ENCODE data around the gene LEFTY2. TPM values are rescaled to one million over a fixed set of nuclear protein-coding genes. Genes with fewer than 3 reads are reported as not detected.

LEFTY2 gene
- total and polyA plus RNA-seq, 2 donors (not counting 3 experiments of a cell fraction or from before 2014, with no cell fraction given), result 0.06 TPM; not detected in 1

GRCh38 chr1:225896494-225896893 is 44.5 kb downstream of the LEFTY2 start:
- peak; percentile 37 for FAIRE-seq
- H3K9ac ChIP-seq (replicated peaks; ENCODE audit: extremely low read depth, insufficient read depth, low read length), result no peak overlapping the region
- dilution Hi-C loops (cut with MboI; ENCODE audit: extremely low pct_ligation_motif_present, low sequenced_read_pairs), result no loop called here
- H3K36me3 ChIP-seq (ENCODE audit: control insufficient read depth in 2 of 2, extremely low read depth in 1 of 2, insufficient read depth in 2 of 2, low read length in 2 of 2), result no peaks in the 10 kb centered on the region
- no TSS peak for BruUV-seq (replicated peaks)
- no peaks in the 10 kb centered on the region for H3K9me3 ChIP-seq (replicated peaks; ENCODE audit: control insufficient read depth, insufficient read depth, low read length)
- H3K4me3 ChIP-seq (replicated peaks in 1 of 3; ENCODE audit: insufficient read depth in 1 of 3, low read depth in 1 of 3, low read length in 3 of 3), result no peak overlapping the region
- POLR2A ChIA-PET, result no interaction called here
- DNase-seq (ENCODE audit: low read depth, low spot score), result no peak
- no peaks in the 10 kb centered on the region for H4K20me1 ChIP-seq (replicated peaks; ENCODE audit: control insufficient read depth, extremely low read depth, insufficient read depth, low read length)
- TF ChIP-seq MYC (IDR thresholded peaks at IDR 0.05; ENCODE audit: low read depth, low read length), result no peak
- H3K4me1 ChIP-seq (ENCODE audit: control insufficient read depth, extremely low read depth, insufficient read depth, low read length), result peaks cover 7% of the 10 kb centered on the region
- H3K4me2 ChIP-seq (ENCODE audit: insufficient read depth, low read length), result no peak overlapping the region
- H3K79me2 ChIP-seq (ENCODE audit: control insufficient read depth, insufficient read depth, low read length), result no peaks in the 10 kb centered on the region
- no peaks in the 10 kb centered on the region for H3K27me3 ChIP-seq (ENCODE audit: control insufficient read depth in 2 of 2, insufficient read depth in 2 of 2, low read length in 2 of 2)
- H3K9me1 ChIP-seq (replicated peaks; ENCODE audit: control insufficient read depth, extremely low read depth, insufficient read depth, low read length), result no peaks in the 10 kb centered on the region
- intact Hi-C loops (cut with micrococcal nuclease), result no loop called here
- no peak overlapping the region for H3K27ac ChIP-seq (ENCODE audit: insufficient read depth, low read depth, low read length)
- no peak overlapping the region for H2AFZ ChIP-seq (ENCODE audit: low read depth, low read length)
- CTCF ChIA-PET, result no interaction called here

GRCh38 chr1:225892307-225892706 is 48.7 kb downstream of the LEFTY2 start:
- Histone ChIP-seq H3K4me3 (replicated peaks in 1 of 3; ENCODE audit: insufficient read depth in 1 of 3, low read depth in 1 of 3, low read length in 3 of 3) (no peak overlapping the region), H3K27me3 (ENCODE audit: control insufficient read depth in 2 of 2, insufficient read depth in 2 of 2, low read length in 2 of 2) (no peaks in the 10 kb centered on the region), H3K9me3 (replicated peaks; ENCODE audit: control insufficient read depth, insufficient read depth, low read length) (no peaks in the 10 kb centered on the region), H3K9ac (replicated peaks; ENCODE audit: extremely low read depth, insufficient read depth, low read length) (no peak overlapping the region), H4K20me1 (replicated peaks; ENCODE audit: control insufficient read depth, extremely low read depth, insufficient read depth, low read length) (no peaks in the 10 kb centered on the region), H3K4me1 (ENCODE audit: control insufficient read depth, extremely low read depth, insufficient read depth, low read length) (no peaks in the 10 kb centered on the region), H3K9me1 (replicated peaks; ENCODE audit: control insufficient read depth, extremely low read depth, insufficient read depth, low read length) (no peaks in the 10 kb centered on the region), H3K4me2 (ENCODE audit: insufficient read depth, low read length) (no peak overlapping the region), H3K27ac (ENCODE audit: insufficient read depth, low read depth, low read length) (no peak overlapping the region), H2AFZ (ENCODE audit: low read depth, low read length) (no peak overlapping the region), H3K79me2 (ENCODE audit: control insufficient read depth, insufficient read depth, low read length) (no peaks in the 10 kb centered on the region), H3K36me3 (ENCODE audit: control insufficient read depth in 2 of 2, extremely low read depth in 1 of 2, insufficient read depth in 2 of 2, low read length in 2 of 2) (no peaks in the 10 kb centered on the region)
- CTCF ChIA-PET, result no interaction called here
- POLR2A ChIA-PET, result no interaction called here
- DNase-seq (ENCODE audit: low read depth, low spot score) (no peak), FAIRE-seq (no peak)
- BruUV-seq (replicated peaks), result no TSS peak
- intact Hi-C loops (cut with micrococcal nuclease) (no loop called here), dilution Hi-C loops (cut with MboI; ENCODE audit: extremely low pct_ligation_motif_present, low sequenced_read_pairs) (no loop called here)
- no peak for TF ChIP-seq EZH2 (IDR thresholded peaks at IDR 0.05; ENCODE audit: borderline replicate concordance, low read depth, low read length, severe bottlenecking)
